H7 (cell line): ENCODE measurements around the gene PSMG4. TPM values are rescaled to one million over a fixed set of nuclear protein-coding genes. Genes with fewer than 3 reads are reported as not detected.

Experiments used
- DNase-seq: peaks from one replicate; pipeline ENCODE4 v3.0.0; 2012
- H3K27me3 ChIP-seq: 2 replicates; pipeline ENCODE4 v1.6.0; 2011; ENCODE audit warnings: mild to moderate bottlenecking, low read length; ENCODE audit not compliant: control insufficient read depth, insufficient read depth
- H3K36me3 ChIP-seq: replicated peaks from 2 replicates; pipeline ENCODE4 v1.5.1; 2011; ENCODE audit warnings: low read length; ENCODE audit not compliant: control insufficient read depth, insufficient read depth
- H3K4me3 ChIP-seq: 2 replicates; pipeline ENCODE4 v1.5.1; 2011; ENCODE audit warnings: low read depth, mild to moderate bottlenecking, control low read depth, low read length, moderate library complexity; ENCODE audit not compliant: insufficient read depth
- total RNA-seq: library from RNA; depleted of rRNA; stranded (reverse); fragments of >200 nt; shearing (Covaris generic); gene quantifications from 2 replicates; pipeline ENCODE4 v1.2.3, GENCODE V29; 2014; rRNA removed

PSMG4 gene, protein sequence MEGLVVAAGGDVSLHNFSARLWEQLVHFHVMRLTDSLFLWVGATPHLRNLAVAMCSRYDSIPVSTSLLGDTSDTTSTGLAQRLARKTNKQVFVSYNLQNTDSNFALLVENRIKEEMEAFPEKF
- 20.9 and 37.9 TPM in 2 replicates for total RNA-seq

DNA sequence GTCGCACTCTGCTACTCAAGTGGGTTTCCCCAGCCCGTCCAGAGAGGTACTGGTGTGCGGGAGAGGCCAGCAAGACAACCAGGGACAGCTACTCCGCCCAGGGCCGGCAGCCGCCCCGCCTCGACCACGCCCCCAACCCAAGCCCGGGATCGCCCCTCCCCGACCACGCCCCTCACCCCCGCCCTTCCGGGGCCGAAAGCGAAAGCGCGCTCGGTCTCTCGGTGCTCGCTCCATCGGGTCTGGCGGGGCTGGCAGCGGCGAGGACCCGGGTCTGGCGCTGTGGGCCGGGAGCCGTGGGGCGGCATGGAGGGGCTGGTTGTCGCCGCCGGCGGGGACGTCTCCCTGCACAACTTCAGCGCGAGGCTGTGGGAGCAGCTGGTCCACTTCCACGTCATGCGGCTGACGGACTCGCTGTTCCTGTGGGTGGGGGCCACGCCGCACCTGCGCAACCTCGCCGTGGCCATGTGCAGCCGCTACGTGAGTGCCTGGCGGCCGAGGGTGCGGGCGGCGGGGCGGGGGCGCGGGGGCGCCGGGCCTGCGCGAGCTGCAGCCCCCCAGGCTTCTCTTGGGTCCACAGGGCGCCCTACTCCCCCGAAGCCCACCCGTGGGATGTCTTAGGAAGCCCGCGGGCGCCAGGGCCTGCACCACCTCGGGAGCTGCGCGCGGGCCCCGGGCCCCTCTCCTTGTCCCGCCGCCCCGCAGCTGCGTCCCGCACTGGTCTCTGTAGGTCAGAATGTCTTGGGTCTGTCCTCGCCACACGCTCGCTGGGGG, at the start of gene PSMG4:
PSMG4 (plus strand) TSS at position 228 of the 771 bp plus-strand sequence; CDS start at position 304, 76 bp downstream.
- H3K36me3 ChIP-seq: peaks cover 6% of the 10 kb centered on the region
- H3K27me3 ChIP-seq: peaks cover 2% of the 10 kb centered on the region; the same call in 1 of the 2 replicates
- DNase-seq: peak; percentile 100
- peak within 1 kb of the TSS; percentile 97 for H3K4me3 ChIP-seq

DNA sequence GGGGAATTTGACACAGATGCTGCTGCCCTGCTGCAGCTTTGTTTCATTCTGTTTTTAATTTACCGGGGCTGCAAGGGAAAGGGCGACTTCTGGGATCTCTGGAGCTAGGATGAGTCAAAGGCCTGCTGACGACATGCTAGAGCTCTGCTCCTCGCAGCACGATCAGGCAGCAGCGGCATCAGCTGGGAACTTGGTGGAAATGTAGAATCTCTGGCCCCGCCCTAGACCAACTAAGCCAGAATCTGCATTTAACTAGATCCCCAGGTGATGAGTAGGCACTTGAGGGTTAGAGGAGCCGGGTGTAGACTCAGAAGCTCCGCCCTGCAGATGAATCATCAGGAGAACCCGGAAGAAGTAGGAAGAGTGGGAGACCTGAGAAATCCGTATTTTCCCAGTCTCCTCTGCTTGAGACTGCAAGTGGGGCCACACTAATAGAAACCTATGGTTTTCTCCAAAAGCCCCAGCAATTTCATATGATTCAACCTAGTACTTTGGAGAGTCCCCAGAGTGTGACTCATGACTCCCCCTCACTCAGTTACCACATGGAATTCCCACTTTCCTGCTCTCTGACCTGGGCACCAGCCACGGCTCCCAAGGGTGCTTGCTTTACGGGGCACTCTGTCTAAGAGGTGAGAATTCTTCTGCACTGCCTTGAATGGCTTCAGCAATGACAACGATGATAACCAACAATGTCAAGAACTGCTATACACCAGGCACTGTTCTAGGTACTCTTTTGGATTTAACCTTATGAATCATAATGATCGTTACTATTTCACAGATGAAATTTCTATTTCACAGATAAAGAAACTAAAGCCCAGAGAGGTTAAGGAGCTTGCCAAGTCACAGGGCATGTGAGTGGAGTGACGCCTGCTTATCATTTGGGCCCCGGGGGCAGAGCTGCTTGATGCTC, 49.4 kb upstream of the PSMG4 start:
- Histone ChIP-seq H3K36me3 (no peaks in the 10 kb centered on the region), H3K27me3 (no peaks in the 10 kb centered on the region), H3K4me3 (no peak overlapping the region)
- peak; percentile 85 for DNase-seq

DNA sequence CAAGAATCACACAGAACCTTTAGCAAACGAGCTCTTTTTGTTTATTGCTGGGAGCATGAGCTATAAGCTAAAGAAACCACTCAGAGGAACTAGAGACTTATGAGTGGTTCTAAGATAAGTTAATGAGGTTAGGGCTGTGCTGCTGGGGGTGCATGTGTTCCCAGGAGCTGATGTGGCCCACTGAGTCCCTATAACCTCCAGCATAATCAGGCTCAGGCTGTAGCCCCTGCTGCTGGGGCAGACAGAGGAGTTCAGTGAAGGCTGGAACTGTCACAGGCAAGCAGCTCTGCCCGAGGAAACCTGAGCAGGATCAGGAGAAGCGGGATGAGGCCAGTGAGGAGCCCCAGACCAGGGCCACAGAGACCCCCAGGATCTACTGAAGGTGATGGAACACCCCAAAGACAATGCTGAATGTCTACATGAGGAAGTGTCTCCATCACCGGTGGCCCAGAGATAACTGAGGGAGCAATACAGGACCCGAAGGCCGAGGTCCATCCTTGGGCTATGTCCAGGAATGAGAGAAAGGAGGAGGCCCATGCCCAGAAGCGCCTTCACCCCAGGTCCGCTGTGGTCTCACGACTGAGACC, 48.6 kb upstream of the PSMG4 start:
- no peak for DNase-seq
- Histone ChIP-seq H3K4me3 (no peak overlapping the region), H3K27me3 (no peaks in the 10 kb centered on the region), H3K36me3 (no peaks in the 10 kb centered on the region)

DNA sequence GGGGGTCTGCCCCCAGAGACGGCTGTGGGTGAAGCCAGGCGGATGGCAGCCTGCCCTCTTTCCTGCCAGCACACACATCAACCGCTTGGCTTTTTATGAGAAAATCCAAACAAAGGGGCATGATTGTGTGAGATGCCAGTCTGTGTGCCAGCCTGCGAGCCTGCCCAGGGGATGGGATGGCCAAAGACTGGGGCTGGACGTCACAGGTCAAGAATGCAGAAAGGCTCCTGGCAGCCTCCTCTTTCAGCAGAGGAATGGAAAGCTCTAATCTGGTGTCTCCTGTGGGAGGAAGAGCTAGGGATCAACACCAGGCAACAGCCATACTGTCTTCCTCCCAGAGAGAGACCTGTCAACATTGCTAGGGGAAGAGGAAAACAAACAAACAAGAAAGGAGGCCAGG, 47.1 kb upstream of the PSMG4 start:
- DNase-seq: no peak
- H3K27me3 ChIP-seq: no peaks in the 10 kb centered on the region
- no peaks in the 10 kb centered on the region for H3K36me3 ChIP-seq
- H3K4me3 ChIP-seq: no peak overlapping the region

DNA sequence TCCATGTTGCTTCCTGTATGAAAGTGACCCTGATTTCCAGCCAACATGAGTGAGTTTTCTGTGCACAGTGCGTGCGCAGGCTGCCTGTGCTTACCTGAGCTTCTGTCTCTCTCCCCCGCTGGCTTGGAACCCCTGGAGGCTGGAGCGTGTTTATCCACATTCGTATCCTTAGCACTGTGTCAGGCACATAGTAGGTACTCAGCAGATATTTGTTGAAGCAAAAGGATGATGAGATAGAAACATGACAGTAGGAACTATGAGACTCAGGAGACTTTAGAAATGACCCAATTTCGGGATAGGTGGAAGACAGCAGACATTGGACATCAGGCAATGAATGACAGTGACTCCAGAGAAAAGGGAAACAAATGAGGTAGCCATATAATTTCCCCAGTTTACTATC, 46.5 kb upstream of the PSMG4 start:
- no peaks in the 10 kb centered on the region for H3K36me3 ChIP-seq
- no peak for DNase-seq
- H3K27me3 ChIP-seq: no peaks in the 10 kb centered on the region
- no peak overlapping the region for H3K4me3 ChIP-seq

DNA sequence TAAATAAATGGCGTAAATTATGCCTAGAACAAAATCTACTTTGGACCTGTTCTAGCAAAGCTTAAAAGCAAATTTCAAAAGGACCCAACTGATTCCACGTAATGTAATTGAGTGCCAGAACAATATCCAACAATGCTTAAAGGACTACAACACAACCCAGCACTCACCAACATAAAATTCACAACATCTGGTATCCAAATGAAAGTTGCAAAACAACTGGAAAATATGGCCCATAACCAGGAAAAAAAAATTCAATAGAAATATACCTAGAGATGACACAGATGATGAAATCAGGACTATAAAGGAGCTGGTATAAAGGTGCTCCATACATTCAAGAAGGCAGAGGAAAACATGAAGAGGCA, 45.4 kb upstream of the PSMG4 start:
- Histone ChIP-seq H3K27me3 (no peaks in the 10 kb centered on the region), H3K36me3 (no peaks in the 10 kb centered on the region), H3K4me3 (no peak overlapping the region)
- no peak for DNase-seq

DNA sequence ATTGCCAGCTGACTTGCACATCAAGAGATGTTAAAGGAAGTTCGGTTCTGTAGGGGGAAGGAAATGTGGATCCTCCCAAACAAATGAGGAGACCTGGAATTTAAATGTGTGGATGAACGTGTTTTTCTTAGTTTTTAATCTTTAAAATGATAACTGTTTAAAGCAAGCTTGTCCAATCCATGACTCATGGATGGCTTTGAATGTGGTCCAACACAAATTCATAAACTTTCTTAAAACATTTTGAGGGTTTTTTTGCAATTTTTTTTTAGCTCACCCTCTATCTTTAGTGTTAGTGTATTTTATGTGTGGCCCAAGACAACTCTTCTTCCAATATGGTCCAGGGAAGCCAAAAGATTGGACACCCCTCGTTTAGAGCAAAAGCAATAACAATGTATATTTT, 43.8 kb upstream of the PSMG4 start:
- H3K4me3 ChIP-seq: no peak overlapping the region
- no peaks in the 10 kb centered on the region for H3K27me3 ChIP-seq
- DNase-seq: no peak
- H3K36me3 ChIP-seq: no peaks in the 10 kb centered on the region

DNA sequence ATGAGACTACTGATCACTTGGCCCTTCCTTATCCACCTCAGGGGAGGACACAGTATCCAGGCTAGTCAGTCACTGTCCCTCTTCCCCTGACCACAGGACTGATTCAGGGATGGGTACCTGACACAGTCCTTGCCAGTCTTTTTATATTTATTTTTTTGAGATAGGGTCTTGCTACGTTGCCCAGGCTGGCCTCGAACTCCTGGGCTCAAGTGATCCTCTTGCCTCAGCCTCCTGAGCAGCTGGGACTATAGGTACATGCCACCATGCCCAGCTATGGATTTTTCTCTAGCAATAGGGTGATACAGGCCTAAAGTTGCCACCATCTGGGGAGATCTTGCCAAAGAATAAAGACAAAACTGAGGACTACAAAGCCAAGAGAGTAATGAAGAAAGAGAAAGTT, 41.5 kb upstream of the PSMG4 start:
- no peak for DNase-seq
- Histone ChIP-seq H3K27me3 (no peaks in the 10 kb centered on the region), H3K36me3 (no peaks in the 10 kb centered on the region), H3K4me3 (no peak overlapping the region)

DNA sequence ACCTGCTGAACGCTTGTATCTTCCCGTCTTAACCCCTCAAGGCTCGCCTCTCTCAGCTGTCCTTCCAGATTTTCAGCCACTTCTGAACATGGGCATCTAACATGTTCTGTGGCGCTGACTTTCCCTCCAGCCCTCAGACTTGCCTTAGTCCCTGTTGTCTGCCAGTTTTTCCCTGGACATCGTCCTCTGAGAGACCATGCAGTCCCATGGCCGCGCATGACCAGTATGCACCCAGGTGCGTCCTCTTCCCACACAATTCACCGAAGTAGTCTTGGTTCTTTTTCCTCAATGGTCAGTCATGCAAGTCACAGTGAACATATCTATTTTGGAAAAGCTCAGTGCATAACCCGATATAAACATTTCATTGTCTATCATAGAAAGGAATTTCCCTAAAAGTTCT, 40.5 kb upstream of the PSMG4 start:
- Histone ChIP-seq H3K4me3 (no peak overlapping the region), H3K27me3 (no peaks in the 10 kb centered on the region), H3K36me3 (no peaks in the 10 kb centered on the region)
- DNase-seq: no peak

DNA sequence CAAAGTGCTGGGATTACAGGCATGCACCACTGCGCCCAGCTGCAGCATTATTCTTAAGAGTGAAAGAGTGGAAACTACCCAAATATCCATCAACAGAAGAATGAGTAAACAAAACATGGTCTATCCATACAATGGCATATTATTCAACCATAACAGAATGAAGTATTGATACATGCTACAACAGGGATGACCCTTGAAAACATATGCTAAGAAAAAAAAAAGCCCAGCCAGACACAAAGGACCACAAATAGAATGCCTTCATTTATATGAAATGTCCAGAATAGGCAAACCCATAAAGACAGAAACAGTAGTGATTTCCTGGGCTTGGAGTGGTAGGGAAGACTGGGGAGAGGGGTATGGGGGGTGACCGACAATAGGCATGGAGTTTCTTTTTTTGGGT, 38.4 kb upstream of the PSMG4 start:
- no peak for DNase-seq
- Histone ChIP-seq H3K4me3 (no peak overlapping the region), H3K27me3 (no peaks in the 10 kb centered on the region), H3K36me3 (peaks cover 5% of the 10 kb centered on the region)

DNA sequence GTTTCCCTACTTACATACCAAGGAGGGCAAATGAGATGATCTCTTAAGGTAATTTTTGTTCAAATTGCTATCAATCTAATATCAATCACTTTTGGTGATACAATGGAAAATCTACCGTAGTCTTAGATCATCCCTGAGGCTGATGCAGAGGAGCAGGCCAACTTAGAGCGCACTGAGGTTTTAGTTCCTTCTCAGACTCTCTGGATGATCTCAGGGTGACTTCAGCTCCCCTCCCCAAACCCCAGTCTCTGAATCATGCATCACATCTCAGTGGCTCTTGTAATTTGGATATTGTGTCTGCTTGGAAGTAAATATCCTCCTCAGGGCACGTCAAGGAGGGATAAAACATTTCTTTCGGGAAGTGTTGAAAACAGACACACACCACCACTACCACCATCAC, 37.2 kb upstream of the PSMG4 start:
- no peak for DNase-seq
- no peaks in the 10 kb centered on the region for H3K27me3 ChIP-seq
- peaks cover 8% of the 10 kb centered on the region for H3K36me3 ChIP-seq
- no peak overlapping the region for H3K4me3 ChIP-seq

DNA sequence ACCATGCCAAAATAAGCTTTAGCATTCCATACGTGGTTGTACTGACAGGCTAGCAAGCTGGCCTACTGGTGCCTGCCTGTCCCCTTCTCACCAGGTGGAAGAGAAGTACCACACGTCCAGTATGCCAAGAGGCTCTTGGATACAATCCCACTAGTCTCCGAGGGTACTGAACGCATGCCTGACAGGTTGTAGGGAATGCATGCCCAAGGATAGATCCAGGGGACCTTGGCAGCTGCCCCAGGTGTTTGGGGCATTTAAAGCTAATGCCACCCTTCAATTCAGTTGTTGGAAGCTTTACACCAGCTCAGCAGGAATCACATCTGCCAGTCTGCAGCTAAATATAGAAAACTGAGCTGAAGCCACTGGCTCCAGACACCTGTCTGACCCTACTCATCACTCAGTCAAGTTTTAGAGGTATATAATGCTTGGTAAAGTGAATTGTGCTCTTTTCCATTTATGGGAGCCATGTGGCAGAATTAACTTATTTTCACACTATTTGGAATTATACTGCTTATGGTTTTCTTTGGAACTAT, 36.2 kb upstream of the PSMG4 start:
- no peak for DNase-seq
- Histone ChIP-seq H3K27me3 (no peaks in the 10 kb centered on the region), H3K4me3 (no peak overlapping the region), H3K36me3 (peaks cover 8% of the 10 kb centered on the region)

DNA sequence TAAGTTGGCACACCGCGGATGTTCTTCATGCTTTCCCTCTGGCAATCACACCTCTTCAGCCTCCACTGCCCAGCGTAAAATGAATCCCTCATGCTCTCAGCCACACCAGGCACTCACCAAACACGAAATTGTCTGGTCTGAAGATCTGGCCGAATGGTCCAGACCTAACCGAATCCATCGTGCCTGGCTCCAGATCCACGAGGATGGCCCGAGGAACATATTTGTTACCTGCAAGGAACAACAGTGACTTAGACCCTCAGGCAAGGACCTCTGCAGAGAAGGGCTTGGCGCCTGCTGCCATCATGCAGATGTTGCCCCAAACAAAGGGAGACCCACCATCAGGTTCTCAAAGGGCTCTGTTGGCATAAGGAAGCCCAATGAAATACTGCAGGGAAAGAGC, 32.7 kb upstream of the PSMG4 start:
- DNase-seq: no peak
- peak overlapping the region; percentile 100 for H3K4me3 ChIP-seq
- H3K36me3 ChIP-seq: peaks cover 8% of the 10 kb centered on the region
- peaks cover 21% of the 10 kb centered on the region for H3K27me3 ChIP-seq
